ENCODE results near the gene IFI30.

IFI30 gene

GRCh38 chr19:18226956-18227780 lies 53.6 kb downstream of the IFI30 start:
- DNase-seq, result no peak

Measured in activated naive CD4-positive, alpha-beta T cell treated with Interleukin-2 at 50 U/mL for 16 hours (primary cell).